Bronchial epithelial cell (primary cell): ENCODE results near the gene GCC1. TPM values are rescaled to one million over a fixed set of nuclear protein-coding genes. Genes with fewer than 3 reads are reported as not detected.
A peak's percentile ranks its signal among the peaks of the same experiment; 100 is the strongest.

Experiments
- DNase-seq: peaks from one replicate; pipeline ENCODE4 v3.0.0-alpha.2; 2010; ENCODE audit warnings: low read depth
- FAIRE-seq: peaks from 2 replicates; lab custom pipeline; 2011; peaks lifted over from hg19 to GRCh38; lab: Jason Lieb, UNC
- H3K27me3 ChIP-seq: 2 replicates; pipeline ENCODE4 v1.5.1; 2011; ENCODE audit warnings: low read length; ENCODE audit not compliant: control insufficient read depth, insufficient read depth
- H3K36me3 ChIP-seq: 2 replicates; pipeline ENCODE4 v1.5.1; 2011; ENCODE audit warnings: low read length; ENCODE audit not compliant: control insufficient read depth, insufficient read depth
- H3K4me3 ChIP-seq: 2 replicates; pipeline ENCODE4 v1.5.1; 2011; ENCODE audit warnings: mild to moderate bottlenecking, low read depth, low read length, control low read depth
- CTCF ChIP-seq: IDR thresholded peaks from 2 replicates; pipeline ENCODE4 v1.5.1; 2011; ENCODE audit warnings: mild to moderate bottlenecking, moderate library complexity, low read length, control low read depth, inconsistent platforms; ENCODE audit not compliant: insufficient read depth, severe bottlenecking
- total RNA-seq: library from RNA; depleted of rRNA; stranded (reverse); fragments of >200 nt; gene quantifications from 2 replicates; pipeline ENCODE4 v1.2.1, GENCODE V29; 2014

GCC1 gene
- total RNA-seq, 1 donor from 2014 or later: 69.0 TPM

GRCh38 chr7:127620406-127621233 lies 35.2 kb upstream of the GCC1 start:
- no peak for TF ChIP-seq CTCF
- H3K36me3 ChIP-seq: no peaks in the 10 kb centered on the region
- H3K27me3 ChIP-seq: peaks cover 15% of the 10 kb centered on the region
- no peak for DNase-seq
- FAIRE-seq: no peak
- H3K4me3 ChIP-seq: no peak overlapping the region

GRCh38 chr7:127619681-127620405 lies 34.4 kb upstream of the GCC1 start:
- no peak for TF ChIP-seq CTCF
- DNase-seq: no peak
- Histone ChIP-seq H3K27me3 (peaks cover 15% of the 10 kb centered on the region), H3K36me3 (no peaks in the 10 kb centered on the region), H3K4me3 (no peak overlapping the region)
- no peak for FAIRE-seq

DNA sequence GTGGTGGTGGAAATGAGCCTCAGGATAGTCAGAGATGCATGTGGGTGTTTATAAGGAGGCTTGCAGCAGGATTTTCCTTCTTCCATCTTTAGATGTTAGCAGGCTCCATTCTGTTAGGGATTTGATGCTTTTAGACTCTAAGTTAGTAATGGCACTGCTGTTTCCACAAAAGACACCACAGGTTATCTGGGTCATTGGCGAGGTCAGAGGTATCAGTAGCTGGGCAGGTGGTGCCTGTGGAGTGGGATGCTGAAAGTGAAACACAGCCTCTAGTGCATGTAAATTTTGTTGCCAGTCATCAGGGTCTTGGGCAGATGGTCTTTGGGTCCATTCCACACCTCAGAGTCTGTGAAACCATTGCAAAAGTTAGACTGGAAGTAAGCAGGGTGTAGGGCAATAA lies 33.4 kb upstream of the GCC1 start:
- Histone ChIP-seq H3K27me3 (peaks cover 13% of the 10 kb centered on the region), H3K4me3 (no peak overlapping the region), H3K36me3 (no peaks in the 10 kb centered on the region)
- TF ChIP-seq CTCF: no peak
- FAIRE-seq: no peak
- no peak for DNase-seq

GRCh38 chr7:127618042-127618441 lies 32.6 kb upstream of the GCC1 start, which contains the start of gene PAX4:
Gene PAX4 (minus strand): TSS chr7:127618142. CDS start chr7:127615928, 2,214 bp downstream.
- TF ChIP-seq CTCF: no peak
- peaks cover 13% of the 10 kb centered on the region for H3K27me3 ChIP-seq
- FAIRE-seq (peak; percentile 28), DNase-seq (no peak)
- H3K36me3 ChIP-seq: no peaks in the 10 kb centered on the region
- no peak within 1 kb of the TSS for H3K4me3 ChIP-seq

DNA sequence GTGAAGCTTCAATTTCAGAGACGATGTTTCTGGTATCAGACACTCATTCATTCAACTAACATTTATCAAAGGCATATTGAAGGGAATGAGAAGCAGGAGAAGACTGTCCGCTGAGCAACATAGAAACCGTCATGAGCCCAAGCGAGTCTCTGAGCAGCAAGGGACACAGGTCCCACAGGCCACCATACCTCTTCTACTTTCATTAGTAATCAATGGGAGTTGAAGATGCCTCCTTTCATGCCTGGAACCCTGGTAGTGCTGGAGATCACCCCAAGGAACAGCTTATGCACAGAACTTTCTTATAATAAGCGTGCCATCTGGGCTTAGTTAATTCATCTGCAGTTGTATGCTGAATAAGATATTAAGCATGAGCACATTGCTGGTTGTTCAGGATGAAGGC lies 31.3 kb upstream of the GCC1 start:
- Histone ChIP-seq H3K27me3 (peaks cover 13% of the 10 kb centered on the region), H3K4me3 (no peak overlapping the region), H3K36me3 (no peaks in the 10 kb centered on the region)
- DNase-seq (no peak), FAIRE-seq (no peak)
- no peak for TF ChIP-seq CTCF
